Inflammatory macrophage treated with lipopolysaccharide for 4 hours (primary cell): ENCODE measurements around the gene SERPINH1.
A peak's percentile ranks its signal among the peaks of the same experiment; 100 is the strongest.

Source experiments
- DNase-seq: peaks from one replicate; pipeline ENCODE4 v3.0.0-alpha.2; 2020

Gene SERPINH1

DNA sequence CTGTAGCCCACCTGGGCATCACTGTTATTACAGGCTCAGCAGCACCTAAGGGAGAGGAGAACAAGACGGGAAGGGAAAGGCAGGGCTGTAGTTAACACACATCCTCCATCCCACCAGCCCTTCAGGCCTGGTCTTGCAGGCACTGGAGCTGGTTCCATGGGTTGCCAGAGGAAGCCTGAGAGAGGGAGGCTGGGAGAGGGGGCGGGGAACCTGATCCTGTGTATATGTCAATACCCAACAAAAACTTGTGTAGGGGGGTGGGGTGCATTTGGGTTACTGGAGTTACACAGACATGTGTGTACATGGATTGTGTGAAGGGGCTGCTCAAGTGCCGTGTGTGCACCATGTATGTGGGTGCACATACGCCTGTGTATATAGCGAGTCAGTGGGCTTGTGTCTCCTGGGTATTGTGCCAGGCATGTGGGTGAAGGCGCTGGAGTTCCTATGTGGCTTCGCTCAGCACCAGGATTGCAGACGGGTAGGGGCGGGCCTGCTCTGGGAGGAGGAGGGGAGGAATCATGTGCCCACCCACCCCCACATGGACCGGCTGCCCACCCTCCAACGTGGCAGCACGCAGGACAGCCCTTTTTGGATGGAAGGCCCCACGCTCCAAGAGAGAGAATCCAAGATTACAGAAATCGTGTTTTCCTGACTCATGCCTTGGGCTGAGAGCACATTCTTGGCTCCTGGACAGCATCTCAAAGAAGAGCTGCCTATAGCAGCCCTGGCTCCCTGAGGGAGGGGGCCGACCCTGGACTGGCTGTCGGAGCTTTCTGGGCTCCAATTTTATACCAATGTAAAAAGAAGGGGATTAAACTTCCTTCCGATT lies 4.2 kb upstream of the SERPINH1 start:
- no peak for DNase-seq

GRCh38 chr11:75558939-75559843 lies 2.9 kb upstream of the SERPINH1 start:
- DNase-seq: no peak

- no peak for DNase-seq
Observed at GRCh38 chr11:75560644-75561043, 1.4 kb upstream of the SERPINH1 start.

- DNase-seq: no peak
Observed at GRCh38 chr11:75561426-75562047, 516 bp upstream of the SERPINH1 start.

DNA sequence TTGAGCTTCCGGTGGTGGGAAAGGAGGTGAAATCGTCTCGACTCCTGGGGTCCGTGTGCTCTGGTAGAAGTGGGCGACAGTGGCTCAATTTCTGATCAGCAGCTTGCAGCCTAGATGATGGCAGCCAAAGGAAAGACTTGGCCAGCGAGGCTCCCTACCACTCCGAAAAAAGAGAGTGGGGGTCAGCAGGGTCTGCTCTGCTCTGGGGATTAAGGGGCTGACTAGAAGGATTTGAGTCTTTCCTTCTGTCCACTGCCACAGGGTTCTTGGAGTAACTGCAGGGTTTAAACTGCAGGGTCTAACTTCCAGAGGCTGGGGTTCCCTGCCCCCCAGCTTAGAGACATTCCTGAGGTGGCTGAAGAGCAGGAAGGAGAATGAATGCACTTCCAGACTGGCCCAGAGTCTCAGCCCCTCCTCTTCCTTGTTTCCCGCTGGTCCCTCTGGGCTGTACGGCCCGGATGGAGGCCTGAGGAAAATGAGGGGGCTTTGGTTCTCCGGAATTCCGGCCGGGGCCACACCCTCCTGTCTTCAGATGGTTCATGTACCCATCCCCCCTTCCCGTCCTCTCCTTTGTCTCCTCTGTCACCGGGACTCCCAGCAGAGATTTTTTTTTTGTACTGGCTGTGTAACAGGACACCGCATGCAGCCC lies 907 bp downstream of the SERPINH1 start:
- DNase-seq: no peak

DNA sequence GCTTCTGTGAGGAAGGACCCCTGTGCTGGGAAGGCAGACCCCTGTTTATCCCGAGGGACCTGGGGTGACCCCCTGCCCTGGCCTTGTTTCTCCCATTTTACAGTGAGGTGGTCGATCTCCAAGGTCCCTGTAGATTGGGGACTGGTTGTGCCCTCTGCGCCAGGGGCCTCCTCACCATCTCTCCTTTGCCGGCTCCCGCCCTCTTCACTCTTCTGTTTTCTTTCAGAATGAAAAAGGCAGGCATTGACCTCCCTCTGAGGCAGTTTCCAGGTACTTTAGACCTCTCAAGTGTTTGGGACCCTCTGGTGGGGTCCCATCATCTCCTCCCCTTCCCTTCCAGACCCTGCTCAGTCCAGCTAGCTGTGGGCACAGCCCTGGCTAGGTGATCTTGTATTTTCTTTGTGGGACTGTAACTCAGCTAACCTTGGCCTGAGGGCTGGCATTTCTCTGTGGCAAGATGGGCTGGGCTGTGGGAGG lies 1.5 kb downstream of the SERPINH1 start:
- no peak for DNase-seq

GRCh38 chr11:75563978-75564552 lies 2.0 kb downstream of the SERPINH1 start:
- DNase-seq: no peak

DNA sequence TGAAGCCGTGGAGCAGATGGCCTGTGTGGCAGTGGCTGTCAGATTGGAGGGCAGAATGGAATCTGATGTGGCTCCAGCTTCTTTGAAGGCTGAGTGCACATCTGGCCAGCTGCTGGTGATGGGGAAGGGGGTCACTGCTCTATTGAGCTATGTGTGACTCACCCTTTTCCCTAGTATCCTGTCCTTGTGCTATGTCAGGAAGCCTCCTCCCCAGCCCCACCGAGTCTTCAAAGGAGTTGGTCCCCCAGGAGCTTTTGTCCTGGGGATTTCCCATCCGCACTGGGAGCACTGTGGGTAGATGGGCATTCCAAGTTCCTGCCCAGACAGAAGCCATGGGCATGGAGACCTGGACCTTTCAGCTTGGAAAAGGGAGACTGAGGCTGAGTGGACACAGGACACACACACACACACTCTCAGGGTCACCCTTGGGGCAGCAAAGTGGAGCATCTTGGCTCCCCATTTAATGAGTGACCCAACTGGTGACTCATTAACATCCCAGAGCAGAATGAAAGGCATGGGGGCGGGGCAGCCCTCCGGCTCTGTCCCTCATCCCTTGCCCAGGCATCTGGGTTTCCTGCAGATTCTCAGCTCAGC lies 3.3 kb downstream of the SERPINH1 start:
- no peak for DNase-seq

DNA sequence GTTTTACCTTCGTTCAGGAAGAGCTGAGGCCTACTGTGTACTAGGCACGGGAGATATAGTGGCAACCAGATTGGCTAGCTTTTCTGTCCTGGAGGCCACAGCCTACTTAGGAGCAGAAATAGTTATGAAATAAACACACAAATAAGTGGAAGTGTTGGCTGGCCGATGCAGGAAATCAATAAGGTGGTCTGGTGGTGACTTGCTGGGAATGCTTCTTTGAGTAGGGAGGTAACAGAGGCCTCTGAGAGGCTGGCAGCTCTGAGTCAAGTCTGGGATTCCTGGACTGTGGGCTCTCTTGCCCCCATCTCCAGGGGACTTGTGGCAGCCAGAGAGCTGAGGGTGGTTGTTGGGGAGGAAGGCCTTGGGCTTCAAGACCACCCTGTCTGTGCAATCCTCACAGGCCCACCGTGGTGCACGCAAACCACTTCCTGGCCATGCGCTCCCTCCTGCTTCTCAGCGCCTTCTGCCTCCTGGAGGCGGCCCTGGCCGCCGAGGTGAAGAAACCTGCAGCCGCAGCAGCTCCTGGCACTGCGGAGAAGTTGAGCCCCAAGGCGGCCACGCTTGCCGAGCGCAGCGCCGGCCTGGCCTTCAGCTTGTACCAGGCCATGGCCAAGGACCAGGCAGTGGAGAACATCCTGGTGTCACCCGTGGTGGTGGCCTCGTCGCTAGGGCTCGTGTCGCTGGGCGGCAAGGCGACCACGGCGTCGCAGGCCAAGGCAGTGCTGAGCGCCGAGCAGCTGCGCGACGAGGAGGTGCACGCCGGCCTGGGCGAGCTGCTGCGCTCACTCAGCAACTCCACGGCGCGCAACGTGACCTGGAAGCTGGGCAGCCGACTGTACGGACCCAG lies 4.1 kb downstream of the SERPINH1 start:
- DNase-seq: no peak

- no peak for DNase-seq
Observed at GRCh38 chr11:75566763-75567279, 4.8 kb downstream of the SERPINH1 start.

GRCh38 chr11:75567971-75568370 lies 5.9 kb downstream of the SERPINH1 start:
- DNase-seq: no peak

- DNase-seq: no peak
Observed at GRCh38 chr11:75568616-75569219, 6.7 kb downstream of the SERPINH1 start.

DNA sequence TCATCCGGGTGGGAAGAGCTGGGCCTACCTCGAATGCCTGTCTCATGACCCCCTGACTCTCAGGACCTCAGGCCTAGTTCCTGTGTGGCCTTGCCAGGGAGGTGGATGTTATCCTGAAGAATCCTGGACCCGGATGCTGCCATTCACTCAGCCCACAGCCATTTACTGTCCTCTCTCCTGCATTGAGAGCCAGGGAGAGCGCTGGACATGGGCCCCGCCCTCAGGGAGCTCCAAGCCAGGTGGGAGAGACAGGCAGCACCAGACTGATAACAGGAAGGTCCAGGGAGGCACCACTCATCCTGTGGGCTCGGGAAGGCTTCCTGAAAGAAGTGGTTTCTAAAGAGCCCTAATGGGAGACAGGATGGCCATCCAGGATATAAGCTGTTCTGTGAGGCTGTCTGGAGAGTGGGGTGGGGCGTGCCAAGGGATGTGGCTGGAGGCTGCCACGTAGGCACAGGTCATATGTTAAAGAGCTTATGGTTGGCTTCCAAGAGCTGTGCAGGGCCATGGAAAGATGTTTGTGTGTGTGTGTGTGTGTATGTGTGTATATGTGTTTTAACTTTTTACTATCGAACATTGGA lies 8.6 kb downstream of the SERPINH1 start:
- no peak for DNase-seq

GRCh38 chr11:75571625-75572024 lies 9.6 kb downstream of the SERPINH1 start:
- no peak for DNase-seq

DNA sequence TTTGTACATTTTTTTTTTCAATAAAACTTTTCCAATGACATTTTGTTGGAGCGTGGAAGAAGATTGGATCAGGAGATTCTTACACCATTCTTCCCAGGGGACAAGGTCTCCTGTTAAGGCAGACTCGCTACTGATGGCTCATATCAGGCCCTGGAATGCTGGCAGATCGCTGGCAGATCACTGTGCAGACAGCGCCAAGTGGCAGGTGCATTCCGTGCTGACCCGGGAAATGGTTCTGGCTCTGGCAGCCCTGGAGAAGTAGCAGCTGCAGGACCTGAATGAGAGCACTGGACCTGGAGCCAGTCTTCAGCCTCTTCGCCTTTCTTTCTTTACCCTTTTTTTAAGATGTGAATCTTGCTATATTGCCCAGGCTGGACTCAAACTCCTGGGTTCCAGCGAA lies 10.7 kb downstream of the SERPINH1 start:
- DNase-seq: no peak

- DNase-seq: peak; percentile 28
Observed at GRCh38 chr11:75574698-75575602, 12.9 kb downstream of the SERPINH1 start.

- DNase-seq: no peak
Observed at GRCh38 chr11:75576017-75576416, 14.0 kb downstream of the SERPINH1 start.

DNA sequence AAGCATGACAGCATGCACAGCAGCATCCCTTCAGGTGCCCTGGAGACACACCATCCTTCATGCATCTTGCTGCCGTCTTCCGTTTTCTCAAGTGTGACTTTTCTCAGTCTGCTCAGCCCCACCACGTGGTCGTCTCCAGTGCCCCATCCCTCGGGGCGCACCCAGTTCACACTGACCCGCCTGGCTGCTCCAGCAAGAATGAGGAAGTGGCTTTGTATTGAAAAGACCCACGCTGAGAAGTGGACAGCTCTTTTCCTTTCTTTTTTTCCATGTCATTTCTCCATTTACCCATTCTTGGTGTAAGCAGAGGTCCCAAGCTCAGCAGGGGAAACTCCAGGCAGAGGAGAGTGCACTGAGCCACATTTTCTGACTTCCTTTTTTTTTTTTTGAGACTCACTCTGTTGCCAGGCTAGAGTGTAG lies 14.5 kb downstream of the SERPINH1 start:
- DNase-seq: peak; percentile 96

DNA sequence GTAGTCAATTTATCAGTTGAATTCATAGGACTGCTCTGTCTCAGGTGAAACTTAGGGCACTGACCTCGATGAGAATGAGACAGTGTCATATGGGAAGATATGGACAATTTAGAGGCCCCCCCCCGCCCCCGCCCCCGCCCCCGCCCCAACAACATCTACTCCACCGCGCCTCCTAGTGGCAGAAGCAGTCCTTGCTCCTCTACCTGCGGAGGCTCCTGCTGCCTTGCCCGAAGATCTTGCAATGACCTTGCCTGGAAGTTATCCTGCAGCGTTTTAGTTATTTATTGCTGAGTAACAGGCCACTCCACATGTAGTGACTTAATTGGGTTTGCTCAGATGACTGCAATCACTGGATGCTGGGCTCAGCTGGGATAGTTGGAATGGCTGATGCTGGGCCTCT lies 15.2 kb downstream of the SERPINH1 start:
- DNase-seq: no peak
